ENCODE data around the gene SCUBE3. TPM values are rescaled to one million over a fixed set of nuclear protein-coding genes. Genes with fewer than 3 reads are reported as not detected.

Gene SCUBE3
- total RNA-seq, 1 donor from 2014 or later, result 1.2 TPM

- H3K4me3 ChIP-seq (ENCODE audit: low read depth, low read length), result no peak overlapping the region
- no peak for DNase-seq (ENCODE audit: low read depth)
- TF ChIP-seq, protein P1, sequence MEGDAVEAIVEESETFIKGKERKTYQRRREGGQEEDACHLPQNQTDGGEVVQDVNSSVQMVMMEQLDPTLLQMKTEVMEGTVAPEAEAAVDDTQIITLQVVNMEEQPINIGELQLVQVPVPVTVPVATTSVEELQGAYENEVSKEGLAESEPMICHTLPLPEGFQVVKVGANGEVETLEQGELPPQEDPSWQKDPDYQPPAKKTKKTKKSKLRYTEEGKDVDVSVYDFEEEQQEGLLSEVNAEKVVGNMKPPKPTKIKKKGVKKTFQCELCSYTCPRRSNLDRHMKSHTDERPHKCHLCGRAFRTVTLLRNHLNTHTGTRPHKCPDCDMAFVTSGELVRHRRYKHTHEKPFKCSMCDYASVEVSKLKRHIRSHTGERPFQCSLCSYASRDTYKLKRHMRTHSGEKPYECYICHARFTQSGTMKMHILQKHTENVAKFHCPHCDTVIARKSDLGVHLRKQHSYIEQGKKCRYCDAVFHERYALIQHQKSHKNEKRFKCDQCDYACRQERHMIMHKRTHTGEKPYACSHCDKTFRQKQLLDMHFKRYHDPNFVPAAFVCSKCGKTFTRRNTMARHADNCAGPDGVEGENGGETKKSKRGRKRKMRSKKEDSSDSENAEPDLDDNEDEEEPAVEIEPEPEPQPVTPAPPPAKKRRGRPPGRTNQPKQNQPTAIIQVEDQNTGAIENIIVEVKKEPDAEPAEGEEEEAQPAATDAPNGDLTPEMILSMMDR (conservative IDR thresholded peaks at IDR 0.05; ENCODE audit: low read depth, low read length), result no peak
These were observed 7.0 kb downstream of the SCUBE3 start for GRCh38 chr6:35220711-35221110.

DNA sequence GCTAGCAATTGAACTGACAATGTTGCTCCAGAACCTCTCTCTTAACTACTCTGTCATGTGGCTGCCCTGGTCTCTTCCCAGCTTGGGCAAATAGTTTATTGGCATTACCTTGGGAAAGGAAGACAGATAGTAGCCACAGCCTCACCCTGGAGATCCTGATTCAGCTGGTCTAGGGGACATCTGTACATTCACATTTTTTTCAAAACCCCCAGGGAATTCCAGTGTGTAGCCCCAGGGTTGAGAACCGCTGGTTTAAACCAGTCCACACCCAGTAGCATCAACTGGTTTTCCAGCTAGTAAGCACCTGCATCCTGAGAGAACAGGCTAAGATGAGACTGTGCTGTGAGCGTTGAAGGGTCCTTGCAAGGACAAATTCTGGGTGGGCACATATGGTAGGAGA lies 9.6 kb downstream of the SCUBE3 start:
- TF ChIP-seq, protein P1 (conservative IDR thresholded peaks at IDR 0.05; ENCODE audit: low read depth, low read length), result no peak
- DNase-seq (ENCODE audit: low read depth), result no peak
- H3K4me3 ChIP-seq (ENCODE audit: low read depth, low read length), result no peak overlapping the region

DNA sequence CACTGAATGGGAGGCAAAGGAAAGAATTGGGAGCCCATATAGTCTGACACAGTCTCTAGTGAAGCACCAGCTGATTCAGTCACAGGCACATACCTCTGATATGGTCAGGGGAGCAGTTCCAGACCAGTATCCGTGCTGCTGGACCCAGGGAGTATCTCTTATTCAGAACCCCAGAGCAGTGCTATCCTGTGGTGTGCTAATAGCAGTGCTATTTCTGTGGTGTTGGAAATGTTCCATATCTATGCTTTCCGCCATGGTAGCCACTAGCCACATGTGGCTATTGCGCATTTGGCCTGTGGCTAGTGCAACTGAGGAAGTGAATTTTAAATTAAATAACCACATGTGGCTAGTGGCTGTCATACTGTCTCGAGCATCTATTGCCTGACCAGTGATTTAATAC lies 11.0 kb downstream of the SCUBE3 start:
- no peak for DNase-seq (ENCODE audit: low read depth)
- TF ChIP-seq, protein P1 (conservative IDR thresholded peaks at IDR 0.05; ENCODE audit: low read depth, low read length), result no peak
- H3K4me3 ChIP-seq (ENCODE audit: low read depth, low read length), result no peak overlapping the region

GRCh38 chr6:35228481-35228880 lies 14.7 kb downstream of the SCUBE3 start:
- H3K4me3 ChIP-seq (ENCODE audit: low read depth, low read length), result no peak overlapping the region
- TF ChIP-seq, protein P1 (conservative IDR thresholded peaks at IDR 0.05; ENCODE audit: low read depth, low read length), result no peak
- DNase-seq (ENCODE audit: low read depth), result no peak

- DNase-seq (ENCODE audit: low read depth), result no peak
- TF ChIP-seq, protein P1 (conservative IDR thresholded peaks at IDR 0.05; ENCODE audit: low read depth, low read length), result no peak
- no peak overlapping the region for H3K4me3 ChIP-seq (ENCODE audit: low read depth, low read length)
These were observed 15.5 kb downstream of the SCUBE3 start for GRCh38 chr6:35229304-35229703.

DNA sequence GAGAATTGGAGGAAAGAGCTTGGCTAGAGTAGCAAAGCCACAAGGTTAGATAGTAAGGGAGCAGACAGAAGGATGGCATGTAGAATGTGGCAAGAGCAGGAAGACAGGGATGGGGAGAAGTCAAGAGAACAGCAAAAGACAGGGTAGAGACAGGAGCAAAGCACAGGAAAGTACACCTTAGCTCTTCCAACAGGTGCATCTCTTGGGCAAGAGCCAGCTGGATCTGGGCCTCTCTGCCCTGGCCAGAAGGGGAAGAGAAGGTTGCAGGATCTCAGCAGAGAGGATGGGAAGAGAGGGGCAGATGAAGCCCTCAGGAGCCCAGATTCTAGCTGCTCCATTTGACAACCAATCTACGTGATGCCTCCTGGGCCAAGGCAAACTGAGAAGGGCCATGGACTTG lies 16.7 kb downstream of the SCUBE3 start:
- TF ChIP-seq, protein P1 (conservative IDR thresholded peaks at IDR 0.05; ENCODE audit: low read depth, low read length), result no peak
- no peak for DNase-seq (ENCODE audit: low read depth)
- H3K4me3 ChIP-seq (ENCODE audit: low read depth, low read length), result no peak overlapping the region

- TF ChIP-seq, protein P1 (conservative IDR thresholded peaks at IDR 0.05; ENCODE audit: low read depth, low read length), result no peak
- no peak overlapping the region for H3K4me3 ChIP-seq (ENCODE audit: low read depth, low read length)
- no peak for DNase-seq (ENCODE audit: low read depth)
These were observed 17.2 kb downstream of the SCUBE3 start for GRCh38 chr6:35230950-35231349.

Measured in epithelial cell of proximal tubule (primary cell).